Retina (tissue), 1 donor: ENCODE data around the gene PMVK.
"Not testable (repeated sequence)": the region's sequence is repeated elsewhere in the genome, so short reads cannot be mapped to it uniquely, and the experiment has no call there.

ENCODE experiments used
- DNase-seq: peaks from one replicate; pipeline ENCODE4 v3.0.0-alpha.2; 2016

The PMVK gene

DNA sequence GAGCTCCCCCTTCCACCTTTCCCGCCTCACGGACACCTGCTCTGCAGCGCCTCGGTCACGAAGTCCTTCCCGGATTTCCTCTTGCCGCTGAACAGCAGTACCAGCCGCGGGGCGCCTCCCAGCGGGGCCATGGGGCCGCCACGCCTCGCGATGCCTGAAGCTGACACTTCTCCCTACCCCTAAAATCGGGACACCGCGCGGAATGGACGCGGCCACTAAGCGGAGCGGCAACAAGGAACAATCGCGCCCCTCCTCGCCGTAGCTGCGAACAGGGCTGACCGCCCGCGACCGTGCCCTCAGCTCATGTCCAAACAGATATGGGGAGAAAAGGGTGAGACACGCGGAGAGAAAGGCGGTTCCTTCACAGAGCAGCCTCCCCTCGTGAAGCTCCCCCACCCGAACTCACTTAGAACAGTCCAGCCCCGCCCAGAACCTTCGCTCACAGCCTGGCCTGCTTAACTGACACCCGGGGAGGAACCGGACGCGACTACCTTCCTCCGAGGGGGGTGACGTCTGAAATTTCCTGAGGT, at the start of gene PMVK:
Gene PMVK, minus strand, starts transcription at position 165 of the 530 bp plus-strand sequence. Its CDS starts 34 bp downstream, at position 131.
- DNase-seq = peak; percentile 100

DNA sequence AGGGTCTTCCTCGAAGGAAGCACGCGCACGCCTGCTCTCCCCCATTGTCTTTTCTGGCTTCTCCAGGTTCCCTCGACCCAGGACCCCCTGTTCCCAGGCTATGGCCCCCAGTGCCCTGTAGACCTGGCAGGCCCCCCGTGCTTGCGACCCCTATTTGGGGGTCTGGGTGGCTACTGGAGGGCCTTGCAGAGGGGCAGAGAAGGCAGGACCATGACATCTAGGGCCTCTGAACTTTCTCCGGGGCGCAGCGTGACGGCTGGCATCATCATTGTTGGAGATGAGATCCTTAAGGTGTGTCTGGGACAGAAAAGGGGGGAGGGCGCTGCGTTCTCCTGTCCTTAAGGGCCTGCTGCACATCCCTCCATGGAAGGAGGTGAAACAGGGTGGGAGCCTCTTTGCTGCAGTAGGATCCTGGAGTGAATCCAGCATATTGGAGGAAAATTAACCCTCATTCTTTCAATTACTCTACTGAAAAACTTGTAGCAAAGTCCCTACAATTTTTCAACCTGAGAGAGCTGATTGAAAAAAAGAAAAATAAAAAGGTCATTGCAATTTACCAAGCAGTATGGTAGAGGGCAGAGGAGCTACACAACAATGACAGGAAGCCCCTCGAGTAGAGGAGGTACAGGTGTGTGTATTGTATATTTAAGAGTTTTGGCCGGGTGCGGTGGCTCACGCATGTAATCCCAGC, 47.4 kb upstream of the PMVK start:
- no peak for DNase-seq

DNA sequence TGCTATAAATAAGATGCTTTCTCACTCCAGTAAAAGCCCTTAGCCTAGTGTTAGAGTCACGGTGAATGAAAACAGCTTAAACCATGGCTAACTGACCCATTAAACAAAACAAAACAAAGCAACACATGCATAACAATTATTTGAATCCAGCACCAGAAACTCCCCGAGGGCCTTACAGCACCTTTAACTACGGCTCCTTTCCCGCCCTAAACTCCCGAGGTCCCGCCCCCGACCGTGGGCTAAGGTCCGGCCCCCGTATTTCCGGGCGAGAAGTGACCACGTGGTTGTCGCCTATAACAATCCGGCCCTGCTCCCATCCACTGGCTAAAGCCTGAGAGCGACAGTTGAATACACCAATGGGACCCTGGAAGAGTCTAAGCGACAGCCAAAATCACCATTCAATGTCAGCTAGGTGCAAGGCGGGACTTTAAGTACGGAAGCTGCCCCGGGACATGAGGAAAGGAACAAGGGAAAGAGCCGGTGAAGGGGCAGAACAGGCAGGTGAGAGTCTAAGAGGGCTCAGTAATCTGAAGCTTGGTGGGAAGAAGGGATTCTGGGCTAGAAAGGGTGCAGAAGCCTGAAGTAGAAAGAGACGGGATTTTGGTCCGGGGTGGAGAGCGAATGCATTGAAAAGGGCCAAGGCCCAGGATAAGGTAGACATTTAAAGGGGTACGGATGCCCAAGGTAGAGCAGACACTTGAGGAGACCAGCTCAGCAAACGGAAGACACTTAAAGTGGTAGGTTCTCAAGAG, 46.6 kb upstream of the PMVK start, which contains the start of gene FLAD1:
Gene FLAD1, plus strand, starts transcription at position 448 of the 752 bp plus-strand sequence. CDS start 351 bp downstream, outside the sequence.
- DNase-seq = peak; percentile 96

DNA sequence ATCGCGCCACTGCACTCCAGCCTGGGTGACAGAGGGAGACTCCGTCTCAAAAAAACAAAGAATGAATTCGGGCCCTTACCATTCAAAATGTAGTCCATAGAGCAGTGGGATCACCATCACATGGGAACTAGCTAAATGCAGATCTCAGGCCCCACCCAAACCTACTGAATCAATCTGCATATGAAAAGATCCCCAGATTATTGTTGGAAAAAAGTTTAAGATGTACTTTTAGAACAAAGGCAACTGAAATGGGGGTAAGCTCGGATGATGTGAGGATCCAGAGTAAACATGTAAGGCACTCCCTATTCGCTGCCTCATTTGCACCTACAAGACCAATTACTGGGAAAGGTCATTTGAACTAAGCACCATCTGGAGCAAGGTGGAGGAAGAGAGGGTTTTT, 45.8 kb upstream of the PMVK start:
- no peak for DNase-seq

DNA sequence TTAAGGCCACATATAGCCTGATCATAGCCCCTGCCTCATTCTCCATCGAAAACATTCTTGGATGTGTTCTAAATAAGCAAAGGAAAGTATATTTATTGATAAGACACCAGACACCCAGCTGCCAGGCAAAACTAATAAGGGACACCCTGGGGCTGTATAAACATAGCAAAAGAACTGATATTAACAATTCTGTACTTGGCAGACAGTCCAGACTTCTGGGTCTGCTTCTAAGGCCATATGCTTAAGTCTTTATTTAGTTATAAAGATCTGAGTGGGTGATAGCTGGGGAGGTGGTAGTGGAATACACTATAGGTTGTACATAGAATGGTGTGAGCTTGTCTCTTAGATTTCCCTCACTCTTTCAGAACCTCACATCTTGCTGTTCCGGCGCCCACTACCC, 41.8 kb upstream of the PMVK start:
- no peak for DNase-seq

DNA sequence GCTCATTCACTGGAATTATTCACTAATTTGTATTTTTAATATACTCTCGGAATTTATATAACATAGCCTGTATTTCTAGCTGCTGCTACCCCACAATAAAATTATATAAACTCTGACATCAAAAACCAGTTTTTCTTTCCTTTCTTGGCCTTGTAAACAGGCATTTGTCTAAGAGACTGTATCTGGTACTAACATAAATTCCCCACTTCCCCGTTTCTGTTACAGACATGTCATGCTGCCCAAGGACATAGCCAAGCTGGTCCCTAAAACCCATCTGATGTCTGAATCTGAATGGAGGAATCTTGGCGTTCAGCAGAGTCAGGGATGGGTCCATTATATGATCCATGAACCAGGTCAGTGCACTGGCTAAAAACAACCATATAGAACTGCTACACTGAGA, 41.2 kb upstream of the PMVK start:
- DNase-seq = not testable (repeated sequence)

DNA sequence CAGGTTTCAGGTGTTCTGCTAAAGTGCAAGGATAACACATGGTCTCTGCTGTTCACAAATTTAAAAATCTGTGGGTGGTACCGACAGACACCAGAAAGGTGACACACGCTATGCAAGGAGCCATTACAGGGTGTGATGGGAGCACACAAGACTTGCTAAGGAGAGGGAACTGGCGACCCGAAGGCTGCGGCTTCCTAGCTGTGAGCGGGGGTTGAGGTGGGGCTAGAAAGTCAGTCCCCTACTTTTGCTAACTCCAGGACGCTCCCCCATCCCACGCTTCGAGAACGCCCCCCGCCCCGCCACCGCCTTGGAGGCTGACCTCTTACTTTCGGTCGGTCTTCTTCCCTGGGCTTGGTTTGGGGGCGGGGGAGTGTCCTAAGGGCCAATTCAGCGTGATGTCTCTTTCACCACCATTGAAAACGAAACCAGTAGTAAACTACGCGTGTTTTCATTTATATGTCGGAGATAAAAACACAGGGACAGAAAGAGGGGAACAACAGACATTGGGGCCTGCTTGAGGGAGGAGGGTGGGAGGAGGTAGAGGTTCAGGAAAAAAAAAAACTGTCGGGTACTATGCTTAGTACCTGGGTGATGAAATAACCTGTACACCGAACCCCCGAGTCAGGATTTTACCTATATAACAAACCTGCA, 39.0 kb upstream of the PMVK start:
- DNase-seq = no peak

DNA sequence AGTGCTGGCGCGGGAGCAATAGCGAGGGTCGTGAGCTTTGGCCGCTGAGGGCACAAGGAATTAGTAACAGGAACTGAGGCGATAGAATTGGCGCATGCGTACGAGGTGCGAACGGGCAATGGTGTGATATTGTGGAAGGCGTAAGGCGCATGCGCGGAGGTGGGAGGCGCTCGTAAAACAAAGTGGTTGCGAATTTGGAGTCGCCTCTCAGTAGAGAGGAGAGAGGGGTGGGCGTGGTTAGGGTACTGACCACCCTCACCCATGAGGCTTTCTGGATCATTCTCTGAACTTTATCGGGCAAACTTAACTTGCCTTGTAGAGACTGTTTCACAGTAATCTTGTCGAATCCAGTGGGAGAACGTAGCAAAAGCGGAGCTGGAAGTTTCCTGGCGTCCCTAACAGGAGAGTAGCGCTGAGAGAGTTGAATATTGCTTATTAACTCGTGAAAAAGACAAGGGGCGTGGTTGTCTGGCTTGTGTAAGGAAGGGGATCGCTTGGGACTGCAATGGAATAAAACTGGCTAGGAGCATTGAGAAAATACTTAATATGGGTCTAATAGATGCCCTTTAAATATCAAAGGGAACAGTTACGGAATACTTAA, 38.4 kb upstream of the PMVK start:
- DNase-seq = no peak

DNA sequence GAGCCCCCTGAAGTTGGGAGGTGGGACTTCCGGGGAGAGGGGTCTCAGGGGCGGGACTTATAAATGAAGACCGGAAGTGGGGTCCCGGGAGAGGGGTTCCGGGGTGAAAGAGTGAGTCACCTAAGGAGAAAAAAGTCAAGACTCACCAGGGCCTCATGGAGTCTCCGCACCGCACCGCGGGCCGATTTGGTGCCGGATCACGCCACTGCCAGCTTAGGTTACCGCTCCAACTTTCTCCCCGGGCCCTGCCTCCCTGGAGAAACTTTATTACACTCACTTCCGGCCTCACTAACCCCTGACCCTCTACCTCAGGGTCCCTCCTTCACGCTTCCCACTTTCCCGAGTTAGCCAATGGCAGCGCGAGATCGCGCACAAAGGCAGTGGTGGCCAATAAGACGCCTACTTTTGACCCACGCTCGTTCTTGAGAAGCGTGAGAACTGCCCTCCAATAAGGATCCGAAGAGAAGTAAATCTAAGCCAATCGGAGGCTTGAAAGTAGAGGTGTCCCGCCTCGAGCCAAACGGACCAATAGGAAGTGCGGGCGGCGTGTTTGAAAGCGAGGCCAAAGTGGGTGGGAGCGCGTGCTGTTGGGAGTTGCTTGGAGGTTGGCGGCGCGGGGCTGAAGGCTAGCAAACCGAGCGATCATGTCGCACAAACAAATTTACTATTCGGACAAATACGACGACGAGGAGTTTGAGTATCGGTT, 37.7 kb upstream of the PMVK start, which contains the start of gene CKS1B:
Gene CKS1B, plus strand, starts transcription at position 580 of the 706 bp plus-strand sequence. Its CDS starts 65 bp downstream, at position 645.
- peak; percentile 100 for DNase-seq

DNA sequence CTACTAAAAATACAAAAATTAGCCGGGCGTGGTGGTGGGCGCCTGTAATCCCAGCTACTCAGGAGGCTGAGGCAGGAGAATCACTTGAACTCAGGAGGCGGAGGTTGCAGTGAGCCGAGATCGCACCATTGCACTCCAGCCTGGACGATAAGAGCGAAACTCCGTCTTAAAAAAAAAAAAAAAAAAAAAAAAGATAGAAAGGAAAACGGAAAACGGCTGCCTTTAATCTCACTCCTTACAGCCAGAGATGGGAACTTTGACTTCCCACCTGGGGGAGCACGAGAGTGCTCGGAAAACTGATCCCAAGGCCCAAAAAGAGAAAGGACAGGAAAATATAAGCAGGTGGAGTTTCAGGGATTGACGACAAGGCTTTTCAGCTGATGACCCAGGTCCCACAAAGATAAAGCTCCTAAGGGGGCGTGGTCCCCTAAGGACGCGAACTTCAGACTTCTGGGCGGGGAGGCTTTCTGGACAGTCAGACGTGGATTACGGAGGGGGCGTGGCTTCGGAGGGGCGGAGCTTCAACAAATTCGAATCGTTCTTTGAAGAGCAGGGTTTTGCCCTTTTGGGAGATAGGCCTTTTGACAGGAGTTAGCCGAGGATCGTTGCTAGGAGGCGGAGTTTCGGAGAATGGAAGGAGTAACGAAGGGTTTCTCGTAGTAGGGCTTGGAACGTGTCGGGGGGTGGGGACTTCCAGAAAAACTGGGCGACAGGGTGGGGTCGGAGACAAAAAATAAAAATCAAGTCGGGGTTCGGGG, 37.0 kb upstream of the PMVK start:
- peak; percentile 91 for DNase-seq

DNA sequence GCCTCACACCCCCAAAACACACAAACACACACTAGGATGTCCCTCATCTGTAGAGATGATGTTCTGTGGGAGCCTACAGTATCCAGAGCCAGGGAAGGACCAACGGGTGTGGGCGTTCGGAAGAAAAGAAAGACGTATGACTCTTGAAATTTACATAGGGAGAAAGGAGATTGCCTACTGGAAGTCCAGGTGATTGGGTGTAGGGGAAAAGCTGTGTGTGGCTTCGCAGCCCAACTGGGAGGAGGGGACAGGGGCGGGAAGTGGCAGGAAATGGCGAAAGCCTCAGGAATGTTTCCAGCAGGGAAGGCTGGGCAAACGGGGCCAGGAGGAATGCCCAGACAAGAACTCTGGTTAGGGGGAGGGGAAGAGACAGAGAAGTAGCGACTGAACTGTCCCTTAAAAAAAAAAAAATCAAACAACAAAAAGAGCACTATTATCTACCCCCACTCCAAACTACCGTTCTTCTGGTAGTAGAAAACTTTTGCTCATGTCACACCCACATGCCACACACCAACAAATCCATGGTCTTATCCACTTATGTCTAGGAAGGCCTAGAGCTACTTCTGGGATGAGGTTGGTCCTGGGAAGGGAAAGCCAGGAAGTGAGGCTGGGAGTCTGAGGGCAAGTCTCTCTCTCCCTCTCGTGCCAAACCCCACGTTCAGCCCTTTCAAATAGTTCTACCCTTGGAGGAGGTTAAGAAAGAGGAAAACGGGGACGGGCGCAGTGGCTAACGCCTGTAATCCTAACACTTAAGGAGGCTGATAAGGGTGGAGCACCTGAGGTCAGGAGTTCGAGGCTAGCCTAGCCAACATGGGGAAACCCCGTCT, 36.2 kb upstream of the PMVK start:
- no peak for DNase-seq

DNA sequence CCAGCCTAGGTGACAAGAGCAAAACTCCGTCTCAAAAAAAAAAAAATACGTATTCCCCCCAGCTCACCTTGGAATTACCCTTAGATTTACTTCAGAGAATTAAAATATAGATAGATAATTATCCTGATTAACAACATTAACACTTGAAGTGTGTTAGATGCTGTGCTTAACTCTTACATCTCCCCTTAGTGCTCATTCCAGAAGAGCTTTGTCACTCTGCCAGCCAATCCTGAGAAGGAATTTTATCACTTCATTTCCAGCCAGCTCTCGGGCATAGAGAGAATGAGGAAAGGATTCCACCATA, 35.6 kb upstream of the PMVK start:
- DNase-seq = no peak

DNA sequence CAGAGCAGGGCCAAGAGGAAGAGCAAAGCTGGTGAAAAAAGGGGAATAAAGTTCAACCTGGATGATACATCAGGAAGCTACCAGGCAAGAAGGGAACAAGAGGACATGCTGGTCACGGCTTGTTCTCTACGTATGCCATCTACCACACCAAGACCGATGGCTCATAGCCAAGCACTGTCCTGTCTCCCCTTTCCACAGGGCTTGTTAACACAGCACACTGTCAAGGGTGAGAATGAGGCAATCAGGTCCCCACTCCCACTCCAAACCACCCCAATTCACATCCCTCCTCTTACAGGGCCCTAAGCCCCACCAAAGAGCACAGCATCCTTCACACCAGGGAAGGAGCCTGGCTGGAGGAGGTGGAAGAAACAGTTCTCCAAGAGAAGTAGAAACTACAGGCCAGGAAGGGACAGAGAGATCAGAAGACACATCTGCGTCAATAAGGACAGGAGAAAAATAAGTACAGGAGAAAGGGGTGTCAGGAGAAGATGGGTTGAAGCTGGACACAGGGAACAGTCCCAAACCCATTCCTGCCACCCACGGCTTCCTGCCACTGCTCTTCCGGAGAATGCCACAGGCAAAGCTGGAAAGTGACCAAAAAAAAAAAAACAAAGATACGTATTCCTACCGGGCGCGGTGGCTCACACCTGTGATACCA, 35.0 kb upstream of the PMVK start:
- no peak for DNase-seq

DNA sequence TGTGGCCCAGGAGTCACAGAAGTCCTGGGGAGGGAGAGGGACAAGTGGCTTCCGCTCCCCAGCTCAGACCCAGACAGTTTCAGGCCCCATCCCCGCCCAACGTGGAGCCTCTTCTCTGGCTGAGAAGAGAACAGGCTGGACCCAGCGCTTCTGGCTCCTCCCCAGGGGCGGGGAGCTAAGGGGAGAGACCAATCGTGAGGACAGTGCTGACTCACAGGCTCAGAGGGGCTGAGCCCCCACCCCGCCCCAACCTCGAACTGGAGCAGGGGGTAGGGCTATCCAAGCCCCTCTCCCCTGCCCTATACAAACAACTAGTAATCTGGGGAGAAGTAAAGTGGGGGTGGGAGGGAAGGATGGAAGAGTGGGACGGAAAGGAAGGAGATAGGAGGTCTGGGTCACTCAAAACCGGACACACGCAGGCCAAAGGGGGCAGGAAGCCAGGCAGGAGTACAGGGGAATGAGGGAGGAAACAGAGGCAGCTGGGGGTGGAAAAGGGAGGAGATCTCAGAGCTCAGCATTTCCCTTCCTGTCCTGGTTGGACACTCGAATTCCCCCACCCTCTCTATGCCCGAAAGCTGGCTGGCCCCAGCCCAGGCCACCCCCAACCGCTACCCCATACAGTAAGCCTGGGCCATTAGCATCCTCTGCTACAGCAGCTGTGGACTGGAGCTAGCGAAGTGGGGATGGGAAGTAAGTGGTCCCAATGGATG, 34.3 kb upstream of the PMVK start, which contains the start of gene SHC1:
Gene SHC1, minus strand, starts transcription at position 117 of the 710 bp plus-strand sequence. CDS start 221 bp downstream, outside the sequence.
- DNase-seq = peak; percentile 84

DNA sequence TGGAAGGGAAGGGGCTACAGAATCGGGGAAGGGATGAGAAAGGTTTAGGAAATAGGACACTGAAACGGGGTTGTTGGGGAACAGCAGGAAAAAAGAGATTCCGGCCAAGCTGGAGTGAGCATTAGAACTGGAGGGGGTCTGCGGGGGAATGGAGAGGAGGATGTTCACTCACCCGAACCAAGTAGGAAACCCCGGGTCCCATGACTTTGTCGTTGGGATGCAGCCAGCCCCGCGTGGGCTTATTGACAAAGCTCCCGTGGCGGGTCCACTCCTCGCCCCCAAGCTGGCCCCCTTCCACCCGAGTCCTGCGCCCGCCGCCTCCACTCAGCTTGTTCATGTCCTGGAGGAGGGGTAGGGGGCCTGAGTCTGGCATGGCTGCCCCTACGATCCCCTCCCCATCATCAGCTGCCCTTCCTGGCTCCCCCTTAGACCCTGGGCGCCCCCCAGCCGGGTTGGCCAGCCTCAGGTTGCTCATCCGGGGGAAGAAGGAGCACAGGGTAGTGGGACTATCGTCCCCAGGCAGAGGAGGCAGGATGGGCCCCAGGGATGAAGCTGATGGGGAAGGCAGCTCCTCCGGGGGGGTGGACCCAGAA, 33.4 kb upstream of the PMVK start:
- DNase-seq = no peak

DNA sequence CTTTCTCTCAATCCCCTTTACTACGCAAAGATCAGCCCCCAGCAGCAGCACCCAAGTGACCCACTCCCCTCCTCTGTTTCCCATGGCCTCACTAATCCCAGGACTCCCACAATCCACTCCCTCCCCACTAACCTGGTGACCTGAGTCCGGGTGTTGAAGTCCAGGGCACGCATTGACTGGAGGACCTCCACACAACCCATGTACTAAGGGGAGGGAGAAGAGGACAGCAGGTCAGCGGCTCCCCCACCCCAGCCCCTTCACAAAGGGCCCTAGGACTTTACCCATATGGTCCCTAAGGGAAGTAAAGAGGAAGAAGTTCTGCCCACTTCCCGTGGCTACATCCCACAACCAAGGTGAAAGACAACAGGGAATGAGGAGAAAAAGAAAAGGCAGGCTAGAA, 32.7 kb upstream of the PMVK start:
- DNase-seq = no peak

DNA sequence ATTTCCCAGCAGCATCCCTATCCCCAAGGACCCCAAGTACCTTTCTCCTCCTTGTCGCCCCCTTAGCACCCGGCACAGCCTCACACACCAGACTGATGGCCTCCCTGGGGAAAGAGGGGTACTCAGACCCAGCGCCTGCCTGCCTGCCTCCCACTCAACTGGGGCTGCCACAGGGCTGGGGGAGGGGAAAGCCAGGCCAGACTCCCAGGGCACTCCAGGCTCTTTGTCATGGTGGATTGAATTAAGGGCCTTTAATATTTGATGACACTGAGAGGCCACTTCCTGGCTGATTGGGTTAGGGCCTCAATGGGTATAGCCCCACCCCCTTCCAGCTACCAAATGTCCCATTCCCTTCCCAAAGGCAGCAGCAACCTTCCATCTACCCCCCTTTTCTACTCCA, 32.2 kb upstream of the PMVK start:
- peak; percentile 53 for DNase-seq

DNA sequence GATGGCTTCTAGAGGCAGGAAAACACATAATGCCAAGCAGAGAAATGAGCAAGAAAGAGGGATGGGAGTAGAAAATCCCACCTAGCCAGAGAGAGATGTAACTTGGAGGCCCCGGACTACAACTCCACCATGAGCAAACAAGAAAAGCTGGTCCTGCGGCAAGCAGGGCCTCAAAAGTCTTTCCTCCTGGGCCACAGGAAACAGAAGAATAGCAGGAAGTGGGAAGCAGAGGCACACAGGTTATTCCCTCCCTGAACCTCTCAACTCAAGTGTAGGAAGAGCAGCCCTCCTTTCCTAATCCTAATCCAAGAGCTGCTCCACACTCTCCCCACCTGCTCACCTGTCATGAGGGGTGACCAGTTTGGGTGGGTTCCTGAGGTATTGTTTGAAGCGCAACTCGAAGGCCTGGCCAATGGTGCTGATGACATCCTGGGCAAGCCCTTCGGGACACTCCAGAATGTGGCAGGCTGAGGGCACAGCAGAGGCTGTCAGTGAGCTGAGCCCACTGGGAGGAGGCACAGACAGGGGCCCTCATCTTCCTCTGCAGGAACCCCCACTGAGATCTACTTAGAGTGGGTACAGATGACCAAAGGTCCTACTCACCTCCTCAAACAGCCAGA, 30.9 kb upstream of the PMVK start:
- no peak for DNase-seq

DNA sequence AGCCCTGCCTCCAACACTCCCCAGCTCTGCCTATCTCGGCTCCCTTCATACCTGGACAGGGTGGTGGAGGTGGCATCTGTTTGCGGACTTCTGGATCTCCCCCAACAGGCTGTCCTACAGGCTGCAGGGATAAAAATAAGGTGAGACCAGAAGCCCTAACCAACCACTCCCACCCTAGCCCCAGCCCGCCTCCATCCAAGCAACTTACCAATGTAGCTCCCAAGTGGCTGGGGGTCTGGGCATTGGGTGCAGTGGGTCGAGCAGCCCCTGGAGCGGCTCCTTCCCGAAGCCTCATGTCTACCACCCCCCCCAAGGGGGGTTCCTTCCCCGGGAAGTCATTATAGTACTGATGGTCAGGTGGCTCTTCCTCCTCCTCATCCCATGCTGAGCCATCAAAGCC, 29.6 kb upstream of the PMVK start:
- no peak for DNase-seq
